ENCODE data around the gene ZBTB42. TPM values are rescaled to one million over a fixed set of nuclear protein-coding genes. Genes with fewer than 3 reads are reported as not detected.

The ZBTB42 gene
- total RNA-seq, 1 experiment from 2014 or later = 9.2 TPM

GRCh38 chr14:104771918-104772706, 28.8 kb upstream of the ZBTB42 start:
- Histone ChIP-seq H3K27ac (ENCODE audit: low read length) (no peak overlapping the region), H3K79me2 (ENCODE audit: low read length) (no peaks in the 10 kb centered on the region), H3K4me3 (ENCODE audit: low read length) (no peak overlapping the region), H3K4me2 (ENCODE audit: low read length) (no peak overlapping the region), H3K27me3 (ENCODE audit: low read length) (no peaks in the 10 kb centered on the region), H3K4me1 (ENCODE audit: insufficient read depth, low read length) (no peaks in the 10 kb centered on the region), H3K9me2 (replicated peaks; ENCODE audit: low read length) (no peaks in the 10 kb centered on the region), H3F3A (ENCODE audit: low read length, unreplicated experiment) (no peaks in the 10 kb centered on the region), H2AFZ (ENCODE audit: low read length) (no peak overlapping the region), H4K20me1 (ENCODE audit: low read length) (0 out of 2 replicates have a peak, but pooled peaks cover 3% of the 10 kb centered on the region), H3K9ac (ENCODE audit: low read length) (no peak overlapping the region), H3K9me3 (ENCODE audit: low read length) (no peaks in the 10 kb centered on the region), H3K36me3 (ENCODE audit: low read depth, low read length) (peaks cover 27% of the 10 kb centered on the region)
- ATAC-seq (no peak), DNase-seq (no peak)
- BruUV-seq (replicated peaks) = no TSS peak
- CTCF ChIA-PET = no interaction called here
- intact Hi-C loops (cut with micrococcal nuclease) = no loop called here
- POLR2A ChIA-PET (ENCODE audit: unreplicated experiment) = no interaction called here
- TF ChIP-seq EZH2 (IDR thresholded peaks at IDR 0.05; ENCODE audit: low read length, unreplicated experiment) (no peak), CTCF (conservative IDR thresholded peaks at IDR 0.05; ENCODE audit: low read depth, low read length) (no peak), EZH2phosphoT487 (IDR thresholded peaks at IDR 0.05; ENCODE audit: borderline replicate concordance, low read length) (no peak)

- Histone ChIP-seq H3K4me3 (ENCODE audit: low read length) (no peak overlapping the region), H3K9me2 (replicated peaks; ENCODE audit: low read length) (no peaks in the 10 kb centered on the region), H4K20me1 (ENCODE audit: low read length) (0 out of 2 replicates have a peak, but pooled peaks cover 3% of the 10 kb centered on the region), H3K36me3 (ENCODE audit: low read depth, low read length) (peaks cover 27% of the 10 kb centered on the region), H3K27me3 (ENCODE audit: low read length) (no peaks in the 10 kb centered on the region), H3K9me3 (ENCODE audit: low read length) (no peaks in the 10 kb centered on the region), H3K9ac (ENCODE audit: low read length) (no peak overlapping the region), H3K4me1 (ENCODE audit: insufficient read depth, low read length) (no peaks in the 10 kb centered on the region), H2AFZ (ENCODE audit: low read length) (no peak overlapping the region), H3K79me2 (ENCODE audit: low read length) (no peaks in the 10 kb centered on the region), H3F3A (ENCODE audit: low read length, unreplicated experiment) (no peaks in the 10 kb centered on the region), H3K4me2 (ENCODE audit: low read length) (no peak overlapping the region), H3K27ac (ENCODE audit: low read length) (no peak overlapping the region)
- TF ChIP-seq CTCF (conservative IDR thresholded peaks at IDR 0.05; ENCODE audit: low read depth, low read length) = no peak
- no peak for TF ChIP-seq EZH2 (IDR thresholded peaks at IDR 0.05; ENCODE audit: low read length, unreplicated experiment)
- TF ChIP-seq EZH2phosphoT487 (IDR thresholded peaks at IDR 0.05; ENCODE audit: borderline replicate concordance, low read length) = no peak
- ChIA-PET POLR2A (ENCODE audit: unreplicated experiment) (no interaction called here), CTCF (no interaction called here)
- intact Hi-C loops (cut with micrococcal nuclease) = no loop called here
- no TSS peak for BruUV-seq (replicated peaks)
- DNase-seq (no peak), ATAC-seq (no peak)
Measured at GRCh38 chr14:104772707-104773504, 28.0 kb upstream of the ZBTB42 start.

Data from PC-3 (cell line).